ENCODE results near the gene SDK1. TPM values are rescaled to one million over a fixed set of nuclear protein-coding genes. Genes with fewer than 3 reads are reported as not detected.

Gene SDK1
- total and polyA plus RNA-seq, 2 of the 8 experiments (the other 6 are each of a cell fraction or from before 2014, with no cell fraction given): 3.3 to 7.2 TPM

DNA sequence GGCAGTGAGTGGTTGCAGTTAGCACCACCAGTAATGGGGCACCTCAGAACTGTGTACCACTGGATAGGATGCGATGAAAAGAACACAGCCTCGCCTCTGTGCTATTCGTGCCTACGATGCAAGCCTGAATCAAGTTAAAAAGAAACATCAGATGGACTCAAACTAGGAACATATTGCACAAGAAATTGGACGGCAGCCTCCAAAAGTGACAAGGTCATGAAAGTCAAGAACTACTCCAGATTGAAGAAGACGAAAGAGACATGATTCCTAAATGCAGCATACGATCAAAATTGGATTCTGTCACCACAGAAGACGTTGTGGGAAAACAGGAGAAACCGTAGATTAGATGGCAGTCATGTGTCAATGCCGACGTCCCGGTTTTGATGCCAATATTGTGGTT is 732.9 kb downstream of the SDK1 start:
- no peak for FAIRE-seq
- H3K36me3 ChIP-seq (ENCODE audit: control insufficient read depth in 2 of 4, insufficient read depth in 4 of 4, low read length in 3 of 4): no peaks in the 10 kb centered on the region

More for the DNA sequence above, 732.9 kb downstream of the SDK1 start:
- TF ChIP-seq ZNF274 (IDR thresholded peaks at IDR 0.05; ENCODE audit: borderline replicate concordance, extremely low read depth, low read length): no peak
- TF ChIP-seq RNF2 (IDR thresholded peaks at IDR 0.05; ENCODE audit: borderline replicate concordance, low read depth, low read length, missing control alignments, poor library complexity, severe bottlenecking): no peak
- TF ChIP-seq TEAD4 (IDR thresholded peaks at IDR 0.05; ENCODE audit: low read depth, low read length): no peak
- TF ChIP-seq, protein P1, sequence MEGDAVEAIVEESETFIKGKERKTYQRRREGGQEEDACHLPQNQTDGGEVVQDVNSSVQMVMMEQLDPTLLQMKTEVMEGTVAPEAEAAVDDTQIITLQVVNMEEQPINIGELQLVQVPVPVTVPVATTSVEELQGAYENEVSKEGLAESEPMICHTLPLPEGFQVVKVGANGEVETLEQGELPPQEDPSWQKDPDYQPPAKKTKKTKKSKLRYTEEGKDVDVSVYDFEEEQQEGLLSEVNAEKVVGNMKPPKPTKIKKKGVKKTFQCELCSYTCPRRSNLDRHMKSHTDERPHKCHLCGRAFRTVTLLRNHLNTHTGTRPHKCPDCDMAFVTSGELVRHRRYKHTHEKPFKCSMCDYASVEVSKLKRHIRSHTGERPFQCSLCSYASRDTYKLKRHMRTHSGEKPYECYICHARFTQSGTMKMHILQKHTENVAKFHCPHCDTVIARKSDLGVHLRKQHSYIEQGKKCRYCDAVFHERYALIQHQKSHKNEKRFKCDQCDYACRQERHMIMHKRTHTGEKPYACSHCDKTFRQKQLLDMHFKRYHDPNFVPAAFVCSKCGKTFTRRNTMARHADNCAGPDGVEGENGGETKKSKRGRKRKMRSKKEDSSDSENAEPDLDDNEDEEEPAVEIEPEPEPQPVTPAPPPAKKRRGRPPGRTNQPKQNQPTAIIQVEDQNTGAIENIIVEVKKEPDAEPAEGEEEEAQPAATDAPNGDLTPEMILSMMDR (IDR thresholded peaks at IDR 0.05; ENCODE audit: control extremely low read depth in 1 of 3, insufficient read depth in 1 of 3, low read depth in 1 of 3, low read length in 3 of 3): no peak
- no peak for TF ChIP-seq CHD1 (IDR thresholded peaks at IDR 0.05; ENCODE audit: low read depth, low read length)
- H3K9ac ChIP-seq (replicated peaks in 1 of 4; ENCODE audit: extremely low read depth in 1 of 4, low read depth in 3 of 4, low read length in 3 of 4): no peak overlapping the region
- H2BK20ac ChIP-seq (ENCODE audit: low read length): 0 out of 2 replicates have a peak overlapping the region, but pooled peaks have one; percentile 75
- CTCF ChIA-PET (ENCODE audit: partially characterized antibody): no interaction called here
- H3K23me2 ChIP-seq (ENCODE audit: low read depth, low read length): no peaks in the 10 kb centered on the region
- H3K79me1 ChIP-seq (ENCODE audit: low read depth, low read length): no peaks in the 10 kb centered on the region
- no peak overlapping the region for H2BK15ac ChIP-seq (ENCODE audit: low read length)
- DNase-seq (ENCODE audit: low read depth in 1 of 2, low spot score in 2 of 2): peak in 1 of 2 experiments; percentile 42
- POLR2A ChIA-PET (ENCODE audit: partially characterized antibody): no interaction called here
- H4K8ac ChIP-seq (ENCODE audit: extremely low read depth, insufficient read depth, low read length): no peak overlapping the region
- H2BK120ac ChIP-seq (replicated peaks; ENCODE audit: low read depth, low read length): no peak overlapping the region
- no peak overlapping the region for H3K4me3 ChIP-seq (ENCODE audit: extremely low read depth in 1 of 4, insufficient read depth in 2 of 4, low read depth in 3 of 4, low read length in 4 of 4)
- H3K23ac ChIP-seq (ENCODE audit: insufficient read length): no peak overlapping the region
- peaks cover 0 to 4% (median 0%) of the 10 kb centered on the region in 4 experiments; a peak in 2 of 7 replicates for H3K4me1 ChIP-seq (replicated peaks in 1 of 4; ENCODE audit: control insufficient read depth in 3 of 4, insufficient read depth in 4 of 4, low read length in 3 of 4)
- no peak overlapping the region for H2AFZ ChIP-seq (ENCODE audit: low read length)
- H3K27me3 ChIP-seq (replicated peaks in 1 of 4; ENCODE audit: control insufficient read depth in 3 of 4, extremely low read depth in 1 of 4, insufficient read depth in 3 of 4, low read length in 3 of 4): no peaks in the 10 kb centered on the region
- no peak overlapping the region for H3K18ac ChIP-seq (ENCODE audit: extremely low read depth, low read length)
- no peaks in the 10 kb centered on the region for H3K9me3 ChIP-seq (ENCODE audit: insufficient read depth in 2 of 2, low read depth in 1 of 2, low read length in 1 of 2)
- 87% methylated on average over 12 of the region's 12 CpGs; no CpG with 5 or more reads in 1 of the 2 experiments for WGBS, 2 experiments (ENCODE audit: extremely low coverage in 1 of 2, insufficient coverage in 1 of 2, insufficient read length in 1 of 2, insufficient replicate concordance in 2 of 2, low coverage in 1 of 2, low lambda C conversion rate in 2 of 2, missing lambda C conversion rate in 1 of 2)
- H3K27ac ChIP-seq (ENCODE audit: low read depth, low read length): no peak overlapping the region
- H2AK5ac ChIP-seq (ENCODE audit: low read depth, low read length): no peak overlapping the region
- no peaks in the 10 kb centered on the region for H4K20me1 ChIP-seq (replicated peaks in 1 of 2; ENCODE audit: control insufficient read depth in 1 of 2, insufficient read depth in 2 of 2, low read length in 2 of 2)
- no peak overlapping the region; the same call in 1 of the 2 replicates for H2BK5ac ChIP-seq (ENCODE audit: low read depth, low read length)
- peak overlapping the region; percentile 73 for H3K4ac ChIP-seq (replicated peaks; ENCODE audit: insufficient read length, low read depth, low read length)
- H2BK12ac ChIP-seq (ENCODE audit: low read depth, low read length): peak overlapping the region; percentile 50; the same call in 1 of the 2 replicates
- no peaks in the 10 kb centered on the region for H3K79me2 ChIP-seq (ENCODE audit: control insufficient read depth in 1 of 2, insufficient read depth in 2 of 2, low read length in 2 of 2)
- no peak overlapping the region for H4K5ac ChIP-seq (ENCODE audit: insufficient read length, low read depth, low read length)
- H3K4me2 ChIP-seq (ENCODE audit: insufficient read depth in 1 of 2, low read depth in 2 of 2, low read length in 2 of 2): no peak overlapping the region
- H3K14ac ChIP-seq (ENCODE audit: insufficient read length): no peak overlapping the region
- H4K91ac ChIP-seq (replicated peaks; ENCODE audit: insufficient read length, low read length): no peak overlapping the region
- H3K56ac ChIP-seq (replicated peaks; ENCODE audit: insufficient read length, low read depth, low read length): no peak overlapping the region
